Fibroblast of gingiva (primary cell): ENCODE results near the gene PLEKHM1.
A peak's percentile ranks its signal among the peaks of the same experiment; 100 is the strongest.
"Not testable (repeated sequence)": the region's sequence is repeated elsewhere in the genome, so short reads cannot be mapped to it uniquely, and the experiment has no call there.

Source experiments
- DNase-seq: peaks from one replicate; pipeline ENCODE4 v3.0.0-alpha.2; 2011; ENCODE audit warnings: low read depth

The PLEKHM1 gene

DNA sequence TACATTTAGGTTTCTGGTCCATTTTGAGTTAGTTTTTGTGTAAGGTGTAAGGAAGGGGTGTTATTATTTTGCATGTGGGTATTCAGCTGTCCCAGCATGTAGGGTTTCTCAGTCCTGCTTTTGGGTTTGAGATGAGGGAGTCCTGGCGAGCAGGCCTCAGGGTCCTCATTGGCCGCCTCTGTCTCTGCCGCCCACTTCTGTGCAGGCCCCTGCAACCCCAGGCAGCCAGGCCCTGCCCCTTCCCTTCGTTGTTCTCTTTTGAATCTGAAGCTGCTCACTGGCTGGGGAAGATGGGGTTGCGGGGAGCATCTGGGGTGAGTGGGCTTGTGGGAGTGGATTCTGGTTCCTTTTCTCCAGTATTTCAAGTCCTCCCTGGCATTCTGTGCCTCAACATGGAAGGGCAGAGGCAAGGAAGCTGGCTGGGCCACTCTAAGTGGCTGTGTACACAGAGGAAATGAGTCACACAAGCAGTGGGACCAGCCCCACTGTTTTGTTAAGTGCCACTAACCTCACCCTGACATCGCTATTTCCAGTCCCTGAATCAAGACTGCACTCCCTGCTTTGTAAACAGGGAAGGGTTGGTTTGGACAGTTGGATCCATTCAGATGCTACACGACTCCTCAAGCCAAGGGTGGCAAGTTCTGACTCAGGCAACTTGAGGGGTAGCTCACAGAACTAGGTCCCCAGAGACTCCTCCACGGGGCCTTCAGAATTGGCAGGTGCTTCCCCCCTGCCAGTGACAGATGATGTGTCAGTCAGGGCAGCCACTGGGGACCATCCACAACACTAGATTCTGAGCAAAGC, 28.8 kb downstream of the PLEKHM1 start:
- DNase-seq: peak; percentile 53

DNA sequence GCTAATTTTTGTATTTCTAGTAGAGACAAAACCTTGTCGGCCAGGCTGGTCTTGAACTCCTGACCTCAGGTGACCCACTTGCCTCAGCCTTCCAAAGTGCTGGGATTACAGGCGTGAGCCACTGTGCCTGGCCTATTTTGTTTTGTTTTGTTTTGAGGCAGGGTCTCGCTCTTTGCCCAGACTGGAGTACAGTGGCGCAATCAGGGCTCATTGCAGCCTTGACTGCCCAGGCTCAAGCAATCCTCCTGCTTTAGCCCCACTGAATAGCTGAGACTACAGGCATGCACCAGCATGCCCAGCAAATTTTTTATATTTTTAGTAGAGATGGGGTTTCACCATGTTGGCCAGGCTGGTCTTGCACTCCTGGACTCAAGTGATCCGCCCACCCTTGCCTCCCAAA, 30.1 kb downstream of the PLEKHM1 start:
- not testable (repeated sequence) for DNase-seq

- not testable (repeated sequence) for DNase-seq
These were observed 36.2 kb downstream of the PLEKHM1 start for GRCh38 chr17:45454341-45454740.

- DNase-seq: not testable (repeated sequence)
These were observed 36.8 kb downstream of the PLEKHM1 start for GRCh38 chr17:45453731-45454130.

DNA sequence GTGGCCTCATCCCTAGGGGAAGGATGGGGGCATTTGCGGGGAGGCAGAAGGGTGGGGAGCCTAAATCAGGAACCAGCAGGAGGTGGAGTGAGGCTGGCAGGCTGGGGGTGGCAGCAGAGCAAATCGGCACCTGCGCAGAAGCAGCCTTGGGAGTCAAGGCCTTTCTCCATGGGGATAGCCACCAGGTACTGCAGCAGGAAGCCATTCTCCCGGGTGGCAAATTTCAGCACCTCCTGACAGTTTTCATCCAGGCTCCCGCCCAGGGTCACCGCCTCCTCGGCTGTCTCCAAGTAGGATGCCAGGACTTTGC, 37.3 kb downstream of the PLEKHM1 start:
- DNase-seq: not testable (repeated sequence)

DNA sequence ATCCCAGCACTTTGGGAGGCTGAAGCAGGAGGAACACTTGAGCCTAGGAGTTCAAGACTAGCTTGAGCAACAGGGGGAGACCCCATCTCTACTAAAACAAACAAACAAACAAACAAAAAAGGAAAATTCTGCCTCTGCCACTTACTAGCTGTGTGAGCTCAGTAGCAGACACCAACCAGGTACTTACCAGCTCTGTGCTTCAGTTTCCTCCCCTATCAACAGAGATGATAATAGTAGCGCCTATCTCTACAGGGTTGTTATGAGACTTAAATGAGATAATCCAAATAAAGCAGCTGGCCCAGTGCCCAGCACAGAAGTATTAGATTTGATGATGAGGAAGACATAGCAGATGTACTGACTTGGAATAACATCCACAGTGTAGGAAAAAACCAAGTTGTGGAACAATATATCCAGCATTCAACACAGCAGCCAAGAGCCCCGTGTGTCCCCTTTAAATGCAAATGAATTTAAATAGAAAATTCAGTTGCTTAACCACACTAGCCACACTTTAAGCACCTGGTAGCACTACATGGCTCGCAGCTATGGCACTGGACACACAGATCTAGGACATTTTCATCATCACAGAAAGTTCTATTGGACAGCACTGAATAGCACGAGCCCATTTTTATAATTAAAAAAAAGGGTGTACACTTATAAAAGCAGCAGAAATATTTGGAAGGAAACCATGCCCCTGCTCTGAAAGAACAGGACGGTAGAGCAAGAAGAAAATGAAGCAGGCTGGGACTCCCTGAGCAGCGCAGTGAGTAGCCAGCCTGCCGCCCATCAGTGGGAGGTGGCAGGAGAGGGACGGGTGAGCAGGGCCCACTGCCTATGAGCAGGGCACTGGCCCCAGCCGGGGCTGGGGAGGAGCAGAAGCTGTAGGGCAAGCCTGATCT, 37.9 kb downstream of the PLEKHM1 start:
- DNase-seq: not testable (repeated sequence)

GRCh38 chr17:45451660-45452059, 38.9 kb downstream of the PLEKHM1 start:
- not testable (repeated sequence) for DNase-seq

- DNase-seq: no peak
These were observed 39.4 kb downstream of the PLEKHM1 start for GRCh38 chr17:45451131-45451530.

DNA sequence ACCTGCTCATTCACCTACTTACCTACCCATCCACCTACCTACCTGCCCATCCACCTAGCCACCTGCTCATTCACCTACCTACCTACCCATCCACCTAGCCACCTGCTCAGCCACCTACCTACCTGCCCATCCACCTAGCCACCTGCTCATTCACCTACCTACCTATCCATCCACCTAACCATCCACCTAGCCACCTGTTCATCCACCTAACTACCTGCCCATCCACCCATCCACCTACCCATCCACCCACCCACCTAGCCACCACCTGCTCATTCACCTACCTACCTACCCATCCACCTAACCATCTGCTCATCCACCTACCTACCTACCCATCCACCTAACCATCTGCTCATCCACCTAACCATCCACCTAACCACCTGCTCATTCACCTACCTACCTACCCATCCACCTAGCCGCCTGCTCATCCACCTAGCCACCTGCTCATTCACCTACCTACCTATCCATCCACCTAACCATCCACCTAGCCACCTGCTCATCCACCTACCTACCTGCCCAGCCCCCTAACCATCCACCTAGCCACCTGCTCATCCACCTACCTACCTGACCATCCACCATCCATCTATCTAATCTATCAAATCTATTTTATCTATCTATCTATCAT, 40.7 kb downstream of the PLEKHM1 start:
- not testable (repeated sequence) for DNase-seq

GRCh38 chr17:45449260-45449659, 41.3 kb downstream of the PLEKHM1 start:
- DNase-seq: not testable (repeated sequence)

DNA sequence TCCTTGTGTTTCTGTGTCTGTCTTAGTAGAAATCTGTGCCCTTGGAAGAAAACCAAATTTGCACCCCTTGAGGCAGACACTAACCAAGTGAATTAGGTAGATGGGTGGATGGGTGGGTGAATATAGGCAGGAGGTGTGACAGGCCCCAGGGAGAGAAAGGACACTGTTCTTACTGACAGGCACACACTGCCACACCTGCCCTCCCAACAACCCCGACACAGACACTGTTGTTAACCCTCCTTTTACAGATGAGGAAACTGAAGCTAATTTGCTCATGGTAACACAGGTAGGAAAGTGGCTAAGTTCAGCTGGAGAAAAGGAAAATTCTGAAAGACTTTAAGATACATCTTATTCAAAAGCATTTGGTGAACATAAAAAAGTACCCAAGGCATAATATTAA, 42.0 kb downstream of the PLEKHM1 start:
- DNase-seq: not testable (repeated sequence)

- DNase-seq: not testable (repeated sequence)
These were observed 42.5 kb downstream of the PLEKHM1 start for GRCh38 chr17:45448066-45448465.

GRCh38 chr17:45447650-45448049, 42.9 kb downstream of the PLEKHM1 start:
- not testable (repeated sequence) for DNase-seq

- peak; percentile 32 for DNase-seq
These were observed 43.5 kb downstream of the PLEKHM1 start for GRCh38 chr17:45446872-45447625.

DNA sequence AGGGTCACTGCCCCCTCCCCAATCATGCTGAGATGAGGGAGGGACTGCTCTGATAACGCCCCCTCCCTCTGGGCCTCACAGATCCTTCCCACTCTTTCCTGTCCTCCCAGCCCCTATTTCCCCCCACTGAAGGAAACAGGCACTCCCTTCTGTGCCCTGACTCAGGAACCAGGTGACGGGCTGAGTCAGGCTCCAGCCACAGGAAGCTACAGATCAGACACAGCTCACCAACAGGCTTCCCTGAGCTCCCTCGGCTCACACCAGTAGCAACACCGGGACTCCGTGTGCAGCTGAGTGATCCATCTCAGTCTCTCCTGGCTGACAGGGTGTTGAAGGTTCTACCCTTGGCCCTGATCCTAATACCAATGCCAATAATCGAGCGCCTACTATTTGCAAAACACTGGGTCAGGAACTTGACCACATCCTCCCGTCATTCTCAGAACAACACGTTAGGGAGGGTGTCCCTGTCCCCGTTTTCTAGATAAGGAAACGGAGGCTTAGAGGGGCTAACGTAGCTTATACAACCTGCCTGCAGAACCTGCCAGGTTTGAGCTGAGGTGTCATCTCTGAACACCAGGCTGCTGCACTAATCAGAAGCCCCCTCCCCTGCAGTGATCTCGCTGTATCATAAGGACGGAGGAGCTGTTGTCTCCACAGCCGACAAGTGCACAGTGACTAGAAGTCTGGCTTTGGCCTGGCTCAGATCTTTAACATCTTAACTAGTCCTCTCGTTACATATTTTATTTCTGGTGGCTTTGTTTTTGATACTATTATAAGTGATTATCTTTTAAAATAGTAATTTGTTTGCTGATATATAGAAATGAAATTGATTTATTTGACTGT, 44.4 kb downstream of the PLEKHM1 start:
- not testable (repeated sequence) for DNase-seq

DNA sequence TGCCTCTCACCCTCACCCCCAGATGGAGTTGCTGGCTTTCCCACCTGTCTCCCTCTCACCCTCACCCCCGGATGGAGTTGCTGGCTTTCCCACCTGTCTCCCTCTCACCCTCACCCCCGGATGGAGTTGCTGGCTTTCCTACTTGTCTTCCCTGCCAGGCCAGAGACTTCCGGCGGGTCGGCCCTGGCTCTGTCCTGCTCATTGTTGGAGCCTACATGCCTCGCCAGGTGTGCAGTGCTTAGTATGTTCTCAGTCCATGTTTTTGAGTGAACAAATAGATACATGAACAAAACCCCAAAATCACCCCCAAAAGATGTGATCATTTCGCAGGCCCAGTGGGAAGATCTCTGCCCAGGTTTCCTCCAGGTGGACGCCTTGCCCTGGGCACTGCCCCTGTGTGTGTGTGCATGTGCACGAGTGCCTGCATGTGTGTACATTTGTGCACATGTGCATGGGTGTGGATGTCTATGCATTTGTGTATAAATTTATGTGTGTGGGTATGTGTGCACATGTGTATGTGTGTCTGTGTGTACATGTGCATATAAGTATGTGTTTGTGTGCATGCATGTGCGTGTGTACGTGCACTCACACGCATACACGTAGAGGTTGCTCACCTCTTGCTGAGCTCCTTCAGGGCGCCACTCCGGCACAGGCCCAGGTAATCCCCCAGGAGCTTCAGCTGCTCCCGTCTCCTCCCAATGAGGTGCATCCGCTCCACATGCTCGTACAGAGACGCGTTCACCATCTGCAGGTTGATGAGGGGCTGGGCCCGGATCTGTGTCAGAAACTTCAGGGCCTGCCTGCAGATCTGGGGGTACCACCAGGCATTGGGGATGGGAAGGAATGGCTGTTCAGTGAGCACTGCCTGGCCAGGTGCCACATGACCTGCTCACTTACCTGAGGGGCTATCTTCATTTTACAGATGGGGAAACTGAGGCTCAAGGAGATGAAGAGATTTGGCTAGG, 45.4 kb downstream of the PLEKHM1 start:
- DNase-seq: not testable (repeated sequence)

- not testable (repeated sequence) for DNase-seq
These were observed 46.2 kb downstream of the PLEKHM1 start for GRCh38 chr17:45444301-45444700.

DNA sequence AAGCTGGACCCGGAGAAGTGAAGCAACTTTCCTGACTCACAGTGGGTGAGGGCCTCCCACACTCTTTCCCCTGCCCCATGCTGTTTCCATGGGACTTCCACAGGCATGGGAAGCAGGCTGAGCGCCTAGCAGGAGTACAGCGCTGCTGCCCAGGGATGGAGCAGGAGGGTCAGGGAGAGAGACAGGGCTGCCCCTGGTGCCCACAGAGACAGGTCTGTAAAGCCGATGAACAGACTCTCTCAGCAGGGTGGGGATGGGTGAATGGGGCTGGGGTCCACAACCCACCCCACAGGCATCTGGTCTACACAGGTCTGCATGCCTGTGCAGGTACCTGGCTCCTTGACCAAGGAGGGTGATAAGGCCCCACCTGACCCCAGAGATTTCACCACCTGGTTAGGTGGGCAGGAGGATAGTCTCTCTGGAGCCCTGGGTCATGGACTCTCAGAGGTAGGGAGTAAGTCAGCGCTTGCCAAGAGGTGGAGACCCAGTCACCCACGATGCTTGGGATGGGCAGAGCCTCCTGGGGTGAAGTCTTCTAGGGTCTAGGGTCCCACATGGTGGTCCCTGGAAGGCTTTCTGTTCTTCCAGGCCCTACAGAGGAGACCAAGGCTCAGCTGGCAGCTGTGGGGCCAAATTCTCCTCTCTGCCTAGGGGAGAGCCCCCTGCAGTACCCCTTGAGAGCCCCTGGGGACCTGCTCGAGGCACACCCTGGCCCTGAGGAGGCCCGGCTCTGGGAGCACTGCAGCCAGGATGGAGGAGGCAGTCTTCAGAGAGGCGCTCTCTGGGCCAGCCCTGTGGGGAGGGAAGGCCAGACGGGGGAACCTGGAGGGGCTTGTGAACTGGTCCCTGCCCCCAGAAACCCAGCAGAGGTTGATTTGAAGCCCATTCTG, 46.9 kb downstream of the PLEKHM1 start:
- DNase-seq: not testable (repeated sequence)
